KMS-11 (cell line): ENCODE measurements around the gene RAB11FIP2.

Experiments used
- H2AFZ ChIP-seq: fragments of 200-600 bp; sonication (generic); 2 replicates; pipeline ENCODE4 v1.6.1; 2016; ENCODE audit warnings: antibody characterized with exemption, mixed run types, low read depth
- H3K27ac ChIP-seq: fragments of 200-600 bp; sonication (generic); 2 replicates; pipeline ENCODE4 v1.6.1; 2016; ENCODE audit warnings: mild to moderate bottlenecking, mixed run types
- H3K27me3 ChIP-seq: fragments of 200-600 bp; sonication (generic); 2 replicates; pipeline ENCODE4 v1.6.1; 2017; ENCODE audit warnings: mild to moderate bottlenecking, low read depth, mixed run types, moderate library complexity; ENCODE audit not compliant: insufficient read depth
- H3K36me3 ChIP-seq: fragments of 200-600 bp; sonication (generic); 2 replicates; pipeline ENCODE4 v1.6.1; 2017; ENCODE audit warnings: mild to moderate bottlenecking, mixed run types; ENCODE audit not compliant: insufficient read depth
- H3K4me1 ChIP-seq: fragments of 200-600 bp; sonication (generic); 2 replicates; pipeline ENCODE4 v1.6.1; 2016; ENCODE audit warnings: mild to moderate bottlenecking, low read depth, mixed run types; ENCODE audit not compliant: poor library complexity, severe bottlenecking
- H3K4me2 ChIP-seq: fragments of 200-600 bp; sonication (generic); 2 replicates; pipeline ENCODE4 v1.7.0; 2016; ENCODE audit warnings: mild to moderate bottlenecking, mixed run types
- H3K4me3 ChIP-seq: fragments of 200-600 bp; sonication (generic); IDR thresholded peaks from 2 replicates; pipeline ENCODE4 v1.6.1; 2017; ENCODE audit warnings: low read depth, low read length, mixed read lengths; ENCODE audit not compliant: insufficient read depth
- H3K79me2 ChIP-seq: fragments of 200-600 bp; sonication (generic); 2 replicates; pipeline ENCODE4 v1.6.1; 2016; ENCODE audit warnings: low read depth, mixed run types; ENCODE audit not compliant: insufficient read depth
- H3K9ac ChIP-seq: fragments of 200-600 bp; sonication (generic); 2 replicates; pipeline ENCODE4 v1.6.1; 2016; ENCODE audit warnings: mild to moderate bottlenecking, mixed run types
- H4K20me1 ChIP-seq: fragments of 200-600 bp; sonication (generic); 2 replicates; pipeline ENCODE4 v1.6.1; 2016; ENCODE audit warnings: mild to moderate bottlenecking, mixed run types; ENCODE audit not compliant: insufficient read depth
- CTCF ChIP-seq: fragments of 200-600 bp; sonication (generic); conservative IDR thresholded peaks from 2 replicates; pipeline ENCODE4 v1.6.1; 2017; ENCODE audit warnings: low read depth, mild to moderate bottlenecking, antibody characterized with exemption, low read length, moderate library complexity, mixed read lengths

RAB11FIP2 gene

GRCh38 chr10:118047157-118047719 lies 497 bp upstream of the RAB11FIP2 start:
- H3K79me2 ChIP-seq: peaks cover 20% of the 10 kb centered on the region
- peak overlapping the region; percentile 87 for H2AFZ ChIP-seq
- peak overlapping the region; percentile 82 for H3K27ac ChIP-seq
- H3K36me3 ChIP-seq: no peaks in the 10 kb centered on the region
- H4K20me1 ChIP-seq: no peaks in the 10 kb centered on the region
- peaks cover 36% of the 10 kb centered on the region for H3K4me1 ChIP-seq
- peak overlapping the region; percentile 76; the same call in 1 of the 2 replicates for H3K4me2 ChIP-seq
- H3K27me3 ChIP-seq: no peaks in the 10 kb centered on the region
- TF ChIP-seq CTCF: no peak
- H3K9ac ChIP-seq: peak overlapping the region; percentile 85
- no peak overlapping the region for H3K4me3 ChIP-seq

GRCh38 chr10:118045837-118046394 lies 825 bp downstream of the RAB11FIP2 start:
- no peaks in the 10 kb centered on the region for H3K36me3 ChIP-seq
- H3K27me3 ChIP-seq: no peaks in the 10 kb centered on the region
- no peak for TF ChIP-seq CTCF
- no peak overlapping the region for H3K4me3 ChIP-seq
- H3K4me1 ChIP-seq: peaks cover 38% of the 10 kb centered on the region
- peak overlapping the region; percentile 82 for H3K27ac ChIP-seq
- H3K4me2 ChIP-seq: peak overlapping the region; percentile 77
- peak overlapping the region; percentile 87 for H2AFZ ChIP-seq
- peak overlapping the region; percentile 85 for H3K9ac ChIP-seq
- no peaks in the 10 kb centered on the region for H4K20me1 ChIP-seq
- H3K79me2 ChIP-seq: peaks cover 20% of the 10 kb centered on the region

- H3K27me3 ChIP-seq: no peaks in the 10 kb centered on the region
- peaks cover 38% of the 10 kb centered on the region for H3K4me1 ChIP-seq
- peak overlapping the region; percentile 85; the same call in 1 of the 2 replicates for H3K9ac ChIP-seq
- peak overlapping the region; percentile 82; the same call in 1 of the 2 replicates for H3K27ac ChIP-seq
- H4K20me1 ChIP-seq: no peaks in the 10 kb centered on the region
- TF ChIP-seq CTCF: no peak
- peak overlapping the region; percentile 77 for H3K4me2 ChIP-seq
- H3K79me2 ChIP-seq: peaks cover 20% of the 10 kb centered on the region
- H3K36me3 ChIP-seq: no peaks in the 10 kb centered on the region
- H3K4me3 ChIP-seq: no peak overlapping the region
- no peak overlapping the region for H2AFZ ChIP-seq
These were observed 1.4 kb downstream of the RAB11FIP2 start for GRCh38 chr10:118045158-118045836.

- peaks cover 38% of the 10 kb centered on the region for H3K4me1 ChIP-seq
- no peaks in the 10 kb centered on the region for H4K20me1 ChIP-seq
- no peak overlapping the region for H2AFZ ChIP-seq
- no peak overlapping the region; the same call in 1 of the 2 replicates for H3K4me2 ChIP-seq
- no peak overlapping the region for H3K27ac ChIP-seq
- H3K27me3 ChIP-seq: no peaks in the 10 kb centered on the region
- peaks cover 20% of the 10 kb centered on the region for H3K79me2 ChIP-seq
- no peaks in the 10 kb centered on the region for H3K36me3 ChIP-seq
- no peak overlapping the region for H3K4me3 ChIP-seq
- no peak overlapping the region for H3K9ac ChIP-seq
- no peak for TF ChIP-seq CTCF
These were observed 3.9 kb downstream of the RAB11FIP2 start for GRCh38 chr10:118042827-118043242.
